Measurements from ENCODE around the gene APOL3. TPM values are rescaled to one million over a fixed set of nuclear protein-coding genes. Genes with fewer than 3 reads are reported as not detected.

APOL3 gene
- total and polyA plus RNA-seq, 2 of the 13 experiments (the other 11 are each of a cell fraction or from before 2014, with no cell fraction given): 3.8 to 5.4 TPM

DNA sequence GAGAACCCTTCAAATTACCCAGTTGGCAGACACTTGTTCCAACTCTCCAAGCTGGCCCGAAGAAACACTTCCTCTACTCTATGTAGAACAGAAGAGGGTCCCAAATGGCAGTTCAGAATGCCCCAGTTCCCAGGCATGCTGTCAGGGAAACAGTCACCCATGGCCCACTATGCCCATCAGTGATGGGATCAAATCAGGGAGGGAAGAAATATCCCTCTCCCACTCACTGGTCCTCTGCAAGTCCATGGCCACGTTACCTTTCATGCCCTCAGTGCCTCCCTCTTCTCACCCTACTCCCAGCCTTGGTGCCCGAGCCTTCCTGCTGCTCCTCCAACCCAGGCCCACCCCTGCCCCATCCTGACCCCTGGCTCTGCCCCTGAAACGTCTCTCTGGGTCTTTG lies 16.6 kb downstream of the APOL3 start:
- H3K4me2 ChIP-seq (ENCODE audit: low read depth, low read length): peak overlapping the region; percentile 46; the same call in 1 of the 2 replicates
- FAIRE-seq (no peak), DNase-seq (ENCODE audit: low spot score) (no peak), ATAC-seq (no peak)
- no peak overlapping the region for H3K27ac ChIP-seq (ENCODE audit: extremely low read length, insufficient read depth, low read length)
- in situ Hi-C loops (cut with HindIII; ENCODE audit: extremely low pct_ligation_motif_present, low pct_unique_long_range_greater_than_20kb): loop anchor here (5.0 to 10.0 kb wide), 2 partner anchors 38 to 81 kb away; no protein-coding TSS in a partner anchor
- H2AFZ ChIP-seq (ENCODE audit: low read length): no peak overlapping the region
- intact Hi-C loops (cut with micrococcal nuclease; ENCODE audit: unreplicated experiment): no loop called here
- ChIA-PET CTCF (ENCODE audit: low intra/inter-chr PET ratio, low total read pairs) (interaction anchor here (4.8 kb wide), 1 partner anchor 36 kb away, joined by 42 read pairs; no protein-coding TSS in a partner anchor), POLR2A (no interaction called here)
- WGBS (ENCODE audit: low lambda C conversion rate): 54% methylated on average over 4 of the region's 4 CpGs
- no TSS peak for BruUV-seq (replicated peaks)
- H4K20me1 ChIP-seq (ENCODE audit: insufficient read depth, low read length): no peaks in the 10 kb centered on the region
- H3K27me3 ChIP-seq (ENCODE audit: control insufficient read depth in 1 of 2, insufficient read depth in 2 of 2, low read length in 2 of 2): no peaks in the 10 kb centered on the region
- H3K4me1 ChIP-seq (ENCODE audit: insufficient read depth, low read length): peaks cover 26% of the 10 kb centered on the region
- H3K9me3 ChIP-seq (ENCODE audit: low read length): no peaks in the 10 kb centered on the region
- H3K4me3 ChIP-seq (replicated peaks in 1 of 3; ENCODE audit: insufficient read depth in 1 of 3, low read depth in 2 of 3, low read length in 3 of 3): no peak overlapping the region
- no peak for TF ChIP-seq MIER3 (CRISPR knock-in tag; IDR thresholded peaks at IDR 0.05; ENCODE audit: borderline replicate concordance)
- TF ChIP-seq KDM5B (CRISPR knock-in tag; IDR thresholded peaks at IDR 0.05; ENCODE audit: borderline replicate concordance): no peak
- no peak for TF ChIP-seq ZNF749 (CRISPR knock-in tag; IDR thresholded peaks at IDR 0.05; ENCODE audit: borderline replicate concordance)
- no peak for TF ChIP-seq RORA (CRISPR knock-in tag; IDR thresholded peaks at IDR 0.05)
- no peak for TF ChIP-seq JARID2 (CRISPR knock-in tag; IDR thresholded peaks at IDR 0.05; ENCODE audit: insufficient replicate concordance)
- TF ChIP-seq, protein P1, sequence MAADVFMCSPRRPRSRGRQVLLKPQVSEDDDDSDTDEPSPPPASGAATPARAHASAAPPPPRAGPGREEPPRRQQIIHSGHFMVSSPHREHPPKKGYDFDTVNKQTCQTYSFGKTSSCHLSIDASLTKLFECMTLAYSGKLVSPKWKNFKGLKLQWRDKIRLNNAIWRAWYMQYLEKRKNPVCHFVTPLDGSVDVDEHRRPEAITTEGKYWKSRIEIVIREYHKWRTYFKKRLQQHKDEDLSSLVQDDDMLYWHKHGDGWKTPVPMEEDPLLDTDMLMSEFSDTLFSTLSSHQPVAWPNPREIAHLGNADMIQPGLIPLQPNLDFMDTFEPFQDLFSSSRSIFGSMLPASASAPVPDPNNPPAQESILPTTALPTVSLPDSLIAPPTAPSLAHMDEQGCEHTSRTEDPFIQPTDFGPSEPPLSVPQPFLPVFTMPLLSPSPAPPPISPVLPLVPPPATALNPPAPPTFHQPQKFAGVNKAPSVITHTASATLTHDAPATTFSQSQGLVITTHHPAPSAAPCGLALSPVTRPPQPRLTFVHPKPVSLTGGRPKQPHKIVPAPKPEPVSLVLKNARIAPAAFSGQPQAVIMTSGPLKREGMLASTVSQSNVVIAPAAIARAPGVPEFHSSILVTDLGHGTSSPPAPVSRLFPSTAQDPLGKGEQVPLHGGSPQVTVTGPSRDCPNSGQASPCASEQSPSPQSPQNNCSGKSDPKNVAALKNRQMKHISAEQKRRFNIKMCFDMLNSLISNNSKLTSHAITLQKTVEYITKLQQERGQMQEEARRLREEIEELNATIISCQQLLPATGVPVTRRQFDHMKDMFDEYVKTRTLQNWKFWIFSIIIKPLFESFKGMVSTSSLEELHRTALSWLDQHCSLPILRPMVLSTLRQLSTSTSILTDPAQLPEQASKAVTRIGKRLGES (CRISPR knock-in tag; IDR thresholded peaks at IDR 0.05; ENCODE audit: borderline replicate concordance): no peak
- no peak overlapping the region for H3K9ac ChIP-seq (ENCODE audit: insufficient read depth, low read depth, low read length)
- H3K36me3 ChIP-seq (replicated peaks in 1 of 2; ENCODE audit: control insufficient read depth in 1 of 2, insufficient read depth in 2 of 2, low read length in 2 of 2): no peaks in the 10 kb centered on the region
- H3K79me2 ChIP-seq (ENCODE audit: insufficient read depth, low read length): no peaks in the 10 kb centered on the region

Data from HepG2 (cell line).